H9 (cell line): ENCODE results near the gene WDR12. TPM values are rescaled to one million over a fixed set of nuclear protein-coding genes. Genes with fewer than 3 reads are reported as not detected.
"Not testable (repeated sequence)": the region's sequence is repeated elsewhere in the genome, so short reads cannot be mapped to it uniquely, and the experiment has no call there.

Experiments
- DNase-seq: peaks from one replicate; pipeline ENCODE4 v3.0.0-alpha.2; 2017
- H2AFZ ChIP-seq: one replicate; pipeline ENCODE4 v1.6.1; 2013; ENCODE audit warnings: mild to moderate bottlenecking, low read length, control low read depth, moderate library complexity
- H2AK5ac ChIP-seq: 2 replicates; pipeline ENCODE4 v1.6.1; 2013; ENCODE audit warnings: low read length, control low read depth, mixed read lengths; ENCODE audit not compliant: insufficient read length
- H2BK120ac ChIP-seq: one replicate; pipeline ENCODE4 v1.6.1; 2013; ENCODE audit warnings: low read depth, mild to moderate bottlenecking, low read length, control low read depth, inconsistent platforms; ENCODE audit not compliant: poor library complexity, severe bottlenecking
- H2BK12ac ChIP-seq: 2 replicates; pipeline ENCODE4 v1.6.1; 2013; ENCODE audit warnings: low read length, control low read depth, mixed read lengths, low read depth; ENCODE audit not compliant: insufficient read length
- H2BK15ac ChIP-seq: 2 replicates; pipeline ENCODE4 v1.6.1; 2013; ENCODE audit warnings: low read depth, low read length, control low read depth
- H2BK20ac ChIP-seq: one replicate; pipeline ENCODE4 v1.6.1; 2013; ENCODE audit warnings: low read depth, mild to moderate bottlenecking, low read length, control low read depth, inconsistent platforms; ENCODE audit not compliant: poor library complexity, severe bottlenecking
- H2BK5ac ChIP-seq: 2 replicates; pipeline ENCODE4 v1.6.1; 2013; ENCODE audit warnings: low read length, control low read depth, mixed read lengths; ENCODE audit not compliant: insufficient read length
- H3K14ac ChIP-seq: 2 replicates; pipeline ENCODE4 v1.6.1; 2013; ENCODE audit warnings: low read length, control low read depth; ENCODE audit not compliant: insufficient read depth
- H3K18ac ChIP-seq: 2 replicates; pipeline ENCODE4 v1.6.1; 2013; ENCODE audit warnings: low read depth, mild to moderate bottlenecking, mixed read lengths, low read length, control low read depth; ENCODE audit not compliant: insufficient read length
- H3K23ac ChIP-seq: 2 replicates; pipeline ENCODE4 v1.6.1; 2013; ENCODE audit warnings: low read length, control low read depth, mixed read lengths, low read depth; ENCODE audit not compliant: insufficient read length
- H3K23me2 ChIP-seq: 2 replicates; pipeline ENCODE4 v1.6.1; 2013; ENCODE audit warnings: low read depth, mild to moderate bottlenecking, mixed read lengths, low read length, control low read depth; ENCODE audit not compliant: insufficient read length, poor library complexity, severe bottlenecking
- H3K27ac ChIP-seq: 2 replicates; pipeline ENCODE4 v1.5.1; 2013; ENCODE audit warnings: low read length, control low read depth, mixed read lengths, low read depth; ENCODE audit not compliant: insufficient read length
- H3K27me3 ChIP-seq: 2 replicates; pipeline ENCODE4 v1.6.1; 2013; ENCODE audit warnings: low read length, control low read depth, inconsistent platforms; ENCODE audit not compliant: insufficient read depth
- H3K4ac ChIP-seq: 2 replicates; pipeline ENCODE4 v1.6.1; 2013; ENCODE audit warnings: low read depth, mild to moderate bottlenecking, control low read depth, inconsistent platforms, low read length, moderate library complexity
- H3K4me1 ChIP-seq: 2 replicates; pipeline ENCODE4 v1.6.1; 2013; ENCODE audit warnings: low read length, control low read depth, inconsistent platforms; ENCODE audit not compliant: insufficient read depth
- H3K4me2 ChIP-seq: 2 replicates; pipeline ENCODE4 v1.6.1; 2013; ENCODE audit warnings: low read length, control low read depth, mixed read lengths; ENCODE audit not compliant: insufficient read length, insufficient read depth
- H3K56ac ChIP-seq: 2 replicates; pipeline ENCODE4 v1.6.1; 2013; ENCODE audit warnings: low read depth, mild to moderate bottlenecking, mixed read lengths, low read length, control low read depth; ENCODE audit not compliant: insufficient read length
- H3K79me1 ChIP-seq: 2 replicates; pipeline ENCODE4 v1.6.1; 2013; ENCODE audit warnings: low read depth, mild to moderate bottlenecking, moderate library complexity, low read length, control low read depth, inconsistent platforms; ENCODE audit not compliant: insufficient read depth, poor library complexity, severe bottlenecking
- H3K79me2 ChIP-seq: 2 replicates; pipeline ENCODE4 v1.6.1; 2013; ENCODE audit warnings: low read length, control low read depth, inconsistent platforms; ENCODE audit not compliant: insufficient read depth
- H3K9ac ChIP-seq: 2 replicates; pipeline ENCODE4 v1.6.1; 2013; ENCODE audit warnings: low read length, control low read depth, mixed read lengths; ENCODE audit not compliant: insufficient read length; ENCODE audit errors: extremely low read depth
- H3K9me3 ChIP-seq: one replicate; pipeline ENCODE4 v1.6.1; 2013; ENCODE audit warnings: low read depth, low read length, inconsistent platforms; ENCODE audit not compliant: control insufficient read depth
- H3T11ph ChIP-seq: one replicate; pipeline ENCODE4 v1.6.1; 2013; ENCODE audit warnings: mild to moderate bottlenecking, low read length, control low read depth, inconsistent platforms
- H4K20me1 ChIP-seq: one replicate; pipeline ENCODE4 v1.6.1; 2013; ENCODE audit not compliant: control insufficient read depth, insufficient read length, insufficient read depth
- H4K5ac ChIP-seq: 2 replicates; pipeline ENCODE4 v1.6.1; 2013; ENCODE audit warnings: low read depth, mild to moderate bottlenecking, mixed read lengths, low read length, control low read depth; ENCODE audit not compliant: insufficient read length
- H4K8ac ChIP-seq: replicated peaks from 2 replicates; pipeline ENCODE4 v1.6.1; 2013; ENCODE audit warnings: low read length, control low read depth, mixed read lengths, low read depth; ENCODE audit not compliant: insufficient read length
- H4K91ac ChIP-seq: 2 replicates; pipeline ENCODE4 v1.6.1; 2013; ENCODE audit warnings: low read depth, mild to moderate bottlenecking, moderate library complexity, mixed read lengths, low read length, control low read depth; ENCODE audit not compliant: insufficient read length
- H3K27ac Mint-ChIP-seq, 3 experiments: 2 replicates in 2 of 3; 3 replicates in 1 of 3; pipeline ENCODE4 v1.8.0; 2020 to 2021; ENCODE audit warnings: mixed read lengths in 3 of 3, mild to moderate bottlenecking in 1 of 3, moderate library complexity in 1 of 3
- H3K27me3 Mint-ChIP-seq: 2 replicates; pipeline ENCODE4 v1.8.0; 2021; ENCODE audit warnings: low read depth, mild to moderate bottlenecking, moderate library complexity, mixed read lengths
- H3K36me3 Mint-ChIP-seq, 3 experiments: 2 replicates in 2 of 3; 3 replicates in 1 of 3; pipeline ENCODE4 v1.8.0; 2020 to 2021; ENCODE audit warnings: low read depth in 3 of 3, mixed read lengths in 3 of 3; ENCODE audit not compliant: insufficient read depth in 1 of 3
- H3K4me1 Mint-ChIP-seq, 2 experiments: 2 replicates each; pipeline ENCODE4 v1.8.0; 2020; ENCODE audit warnings: mixed read lengths in 2 of 2
- H3K4me3 Mint-ChIP-seq, 2 experiments: 2 replicates in 1 of 2; 3 replicates in 1 of 2; pipeline ENCODE4 v1.8.0; 2020 to 2021; ENCODE audit warnings: mild to moderate bottlenecking in 2 of 2, mixed read lengths in 2 of 2, moderate library complexity in 1 of 2
- H3K9me3 Mint-ChIP-seq, 2 experiments: 2 replicates in 1 of 2; 3 replicates in 1 of 2; pipeline ENCODE4 v1.8.0; 2020; ENCODE audit warnings: mild to moderate bottlenecking in 2 of 2, mixed read lengths in 2 of 2, moderate library complexity in 1 of 2
- CTCF ChIP-seq: fragments of 200-600 bp; sonication (generic); conservative IDR thresholded peaks from 3 replicates; pipeline ENCODE4 v1.8.0; 2021; ENCODE audit warnings: antibody characterized with exemption, mild to moderate bottlenecking
- WGBS: extraction: QIAGEN DNeasy Blood & Tissue Kit; methylation state at CpG from one replicate; pipeline ENCODE4 v1.1.7; 2013; ENCODE audit warnings: missing lambda C conversion rate, low lambda C conversion rate, mixed read lengths; ENCODE audit not compliant: insufficient read length; ENCODE audit errors: extremely low coverage; 5-methylcytosine and 5-hydroxymethylcytosine counted together
- total RNA-seq: library from RNA; stranded (reverse); gene quantifications from 2 replicates; pipeline ENCODE4 v1.2.1, GENCODE V29; 2021

The WDR12 gene
- total RNA-seq, 1 experiment from 2014 or later: 129 TPM

GRCh38 chr2:202918860-202919259 is 7.4 kb upstream of the WDR12 start:
- H2BK120ac ChIP-seq: no peak overlapping the region
- H4K5ac ChIP-seq: no peak overlapping the region
- H3K27ac Mint-ChIP-seq: no peak overlapping the region
- H3K36me3 Mint-ChIP-seq: peaks cover 4 to 12% (median 7%) of the 10 kb centered on the region in 3 experiments
- no peak for DNase-seq
- H3T11ph ChIP-seq: no peak overlapping the region
- H3K9me3 ChIP-seq: no peaks in the 10 kb centered on the region
- no peak overlapping the region for H2BK20ac ChIP-seq
- peaks cover 0 to 4% of the 10 kb centered on the region in 2 experiments; a peak in 1 of 5 replicates for H3K9me3 Mint-ChIP-seq
- no peak overlapping the region for H4K8ac ChIP-seq
- H3K4me3 Mint-ChIP-seq: no peak overlapping the region
- no peaks in the 10 kb centered on the region for H3K4me1 ChIP-seq
- no peak overlapping the region for H3K18ac ChIP-seq
- H3K14ac ChIP-seq: no peak overlapping the region
- no peak overlapping the region for H3K56ac ChIP-seq
- no peaks in the 10 kb centered on the region for H3K79me2 ChIP-seq
- H3K27me3 ChIP-seq: no peaks in the 10 kb centered on the region
- no peak overlapping the region for H4K91ac ChIP-seq
- no peak overlapping the region for H2BK15ac ChIP-seq
- no peak overlapping the region for H3K27ac ChIP-seq
- no peak overlapping the region for H3K9ac ChIP-seq
- H3K4me2 ChIP-seq: no peak overlapping the region
- no peak overlapping the region for H2AK5ac ChIP-seq
- no peak overlapping the region for H2AFZ ChIP-seq
- no peak for TF ChIP-seq CTCF
- no peak overlapping the region for H2BK5ac ChIP-seq
- no peaks in the 10 kb centered on the region for H3K4me1 Mint-ChIP-seq
- H3K23ac ChIP-seq: no peak overlapping the region
- H3K79me1 ChIP-seq: no peaks in the 10 kb centered on the region
- no peak overlapping the region for H3K4ac ChIP-seq
- no peaks in the 10 kb centered on the region for H4K20me1 ChIP-seq
- H2BK12ac ChIP-seq: no peak overlapping the region
- no peaks in the 10 kb centered on the region for H3K23me2 ChIP-seq
- no peaks in the 10 kb centered on the region for H3K27me3 Mint-ChIP-seq
- no CpG with 5 or more reads among the region's 1 CpG for WGBS

GRCh38 chr2:202912342-202913201 is 1.1 kb upstream of the WDR12 start:
- not testable (repeated sequence) for H2BK120ac ChIP-seq, H3K9me3 ChIP-seq, H4K8ac ChIP-seq, H2BK20ac ChIP-seq, H3K9me3 Mint-ChIP-seq, H3K27ac ChIP-seq, H2BK15ac ChIP-seq, DNase-seq, H4K91ac ChIP-seq, H3K18ac ChIP-seq, H3K27me3 Mint-ChIP-seq, H3K4me1 ChIP-seq, H3K23ac ChIP-seq, H3K27me3 ChIP-seq, H2AK5ac ChIP-seq, H3K14ac ChIP-seq, H3K23me2 ChIP-seq, H3K79me1 ChIP-seq, H2AFZ ChIP-seq, H4K5ac ChIP-seq, H3K56ac ChIP-seq, H4K20me1 ChIP-seq, H3K4ac ChIP-seq, H2BK12ac ChIP-seq, H3T11ph ChIP-seq, H2BK5ac ChIP-seq
- H3K36me3 Mint-ChIP-seq: peaks cover 9 to 17% (median 12%) of the 10 kb centered on the region in 3 experiments; a peak in 6 of 7 replicates
- Histone ChIP-seq H3K79me2 (peaks cover 32% of the 10 kb centered on the region; the same call in 1 of the 2 replicates), H3K9ac (peak overlapping the region; percentile 70), H3K4me2 (peak overlapping the region; percentile 55)
- WGBS: no CpG with 5 or more reads among the region's 49 CpGs
- peaks cover 14 to 18% of the 10 kb centered on the region in 2 experiments; a peak in 3 of 4 replicates for H3K4me1 Mint-ChIP-seq
- H3K27ac Mint-ChIP-seq: peak overlapping the region; percentile 77 to 99 (median 98)
- H3K4me3 Mint-ChIP-seq: peak overlapping the region; percentile 99 to 100
